ENCODE data around the gene MAVS. TPM values are rescaled to one million over a fixed set of nuclear protein-coding genes. Genes with fewer than 3 reads are reported as not detected.
"Not testable (repeated sequence)": the region's sequence is repeated elsewhere in the genome, so short reads cannot be mapped to it uniquely, and the experiment has no call there.

The MAVS gene
- total RNA-seq, 1 experiment from 2014 or later: 38.7 TPM

GRCh38 chr20:3836132-3836531 is 10.5 kb upstream of the MAVS start:
- H3K4me3 ChIP-seq (ENCODE audit: low read length): no peak overlapping the region
- no peak overlapping the region for H3K4me2 ChIP-seq (ENCODE audit: low read length)
- DNase-seq (no peak), ATAC-seq (no peak)
- no peak overlapping the region for H3K9ac ChIP-seq (ENCODE audit: low read length)
- H3K79me2 ChIP-seq (ENCODE audit: low read length): no peaks in the 10 kb centered on the region
- intact Hi-C loops (cut with micrococcal nuclease): no loop called here
- H3K4me1 ChIP-seq (ENCODE audit: insufficient read depth, low read length): peaks cover 10% of the 10 kb centered on the region
- TF ChIP-seq EZH2phosphoT487 (IDR thresholded peaks at IDR 0.05; ENCODE audit: borderline replicate concordance, low read length) (no peak), EZH2 (IDR thresholded peaks at IDR 0.05; ENCODE audit: low read length, unreplicated experiment) (no peak), CTCF (conservative IDR thresholded peaks at IDR 0.05; ENCODE audit: low read depth, low read length) (no peak)
- no peaks in the 10 kb centered on the region for H3K9me3 ChIP-seq (ENCODE audit: low read length)
- CTCF ChIA-PET: no interaction called here
- no peaks in the 10 kb centered on the region for H3K36me3 ChIP-seq (ENCODE audit: low read depth, low read length)
- H3K9me2 ChIP-seq (replicated peaks; ENCODE audit: low read length): no peaks in the 10 kb centered on the region
- no TSS peak for BruUV-seq (replicated peaks)
- no peaks in the 10 kb centered on the region for H4K20me1 ChIP-seq (ENCODE audit: low read length)
- H3K27ac ChIP-seq (ENCODE audit: low read length): no peak overlapping the region
- H3K27me3 ChIP-seq (ENCODE audit: low read length): no peaks in the 10 kb centered on the region
- H3F3A ChIP-seq (ENCODE audit: low read length, unreplicated experiment): no peaks in the 10 kb centered on the region
- POLR2A ChIA-PET (ENCODE audit: unreplicated experiment): interaction anchor here (0.7 kb wide), 1 partner anchor 113 kb away, joined by 3 read pairs; no protein-coding TSS in a partner anchor
- no peak overlapping the region for H2AFZ ChIP-seq (ENCODE audit: low read length)

DNA sequence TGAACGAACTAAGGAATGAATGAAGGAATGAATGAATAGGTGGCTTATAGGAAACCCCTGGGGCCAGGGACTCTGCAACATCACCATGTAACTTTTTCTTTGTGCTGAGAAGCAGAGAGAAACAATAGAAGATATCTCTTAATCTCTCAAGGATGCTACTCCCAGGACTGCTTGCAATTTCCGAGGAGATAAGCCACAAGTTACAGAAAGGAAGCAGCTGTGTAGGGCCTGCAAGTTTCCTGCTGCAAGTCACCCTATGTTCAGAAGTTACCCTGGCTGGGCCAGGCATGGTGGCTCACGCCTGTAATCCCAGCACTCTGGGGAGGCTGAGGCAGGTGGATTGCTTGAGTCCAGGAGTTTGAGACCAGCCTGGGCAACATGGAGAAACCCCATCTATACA is 7.3 kb upstream of the MAVS start:
- no peaks in the 10 kb centered on the region for H3F3A ChIP-seq (ENCODE audit: low read length, unreplicated experiment)
- TF ChIP-seq CTCF (conservative IDR thresholded peaks at IDR 0.05; ENCODE audit: low read depth, low read length): no peak
- no peak for TF ChIP-seq EZH2 (IDR thresholded peaks at IDR 0.05; ENCODE audit: low read length, unreplicated experiment)
- no peak for TF ChIP-seq EZH2phosphoT487 (IDR thresholded peaks at IDR 0.05; ENCODE audit: borderline replicate concordance, low read length)
- no peaks in the 10 kb centered on the region for H3K9me3 ChIP-seq (ENCODE audit: low read length)
- ATAC-seq (no peak), DNase-seq (no peak)
- H2AFZ ChIP-seq (ENCODE audit: low read length): no peak overlapping the region
- no peaks in the 10 kb centered on the region for H3K27me3 ChIP-seq (ENCODE audit: low read length)
- H3K4me3 ChIP-seq (ENCODE audit: low read length): no peak overlapping the region
- no peaks in the 10 kb centered on the region for H3K9me2 ChIP-seq (replicated peaks; ENCODE audit: low read length)
- POLR2A ChIA-PET (ENCODE audit: unreplicated experiment): no interaction called here
- H3K79me2 ChIP-seq (ENCODE audit: low read length): no peaks in the 10 kb centered on the region
- BruUV-seq (replicated peaks): no TSS peak
- CTCF ChIA-PET: no interaction called here
- H4K20me1 ChIP-seq (ENCODE audit: low read length): no peaks in the 10 kb centered on the region
- H3K36me3 ChIP-seq (ENCODE audit: low read depth, low read length): no peaks in the 10 kb centered on the region
- no peak overlapping the region for H3K4me2 ChIP-seq (ENCODE audit: low read length)
- intact Hi-C loops (cut with micrococcal nuclease): no loop called here
- no peak overlapping the region for H3K9ac ChIP-seq (ENCODE audit: low read length)
- H3K27ac ChIP-seq (ENCODE audit: low read length): no peak overlapping the region
- peaks cover 33% of the 10 kb centered on the region for H3K4me1 ChIP-seq (ENCODE audit: insufficient read depth, low read length)

- POLR2A ChIA-PET (ENCODE audit: unreplicated experiment); CTCF ChIA-PET: not testable (repeated sequence)
These were observed 6.4 kb upstream of the MAVS start for GRCh38 chr20:3840201-3840600.

More at GRCh38 chr20:3840201-3840600, 6.4 kb upstream of the MAVS start:
- H3K4me3 ChIP-seq (ENCODE audit: low read length); H3K79me2 ChIP-seq (ENCODE audit: low read length); BruUV-seq (replicated peaks); H3F3A ChIP-seq (ENCODE audit: low read length, unreplicated experiment); H2AFZ ChIP-seq (ENCODE audit: low read length); H3K9me3 ChIP-seq (ENCODE audit: low read length); H3K36me3 ChIP-seq (ENCODE audit: low read depth, low read length); intact Hi-C loops (cut with micrococcal nuclease); H3K27me3 ChIP-seq (ENCODE audit: low read length); H3K9me2 ChIP-seq (replicated peaks; ENCODE audit: low read length); H4K20me1 ChIP-seq (ENCODE audit: low read length): not testable (repeated sequence)
- peak overlapping the region; percentile 81 for H3K27ac ChIP-seq (ENCODE audit: low read length)
- ATAC-seq (peak; percentile 79), DNase-seq (peak; percentile 93)
- peak overlapping the region; percentile 18; the same call in 1 of the 2 replicates for H3K9ac ChIP-seq (ENCODE audit: low read length)
- 0 out of 2 replicates have a peak overlapping the region, but pooled peaks have one; percentile 18 for H3K4me2 ChIP-seq (ENCODE audit: low read length)
- peaks cover 38% of the 10 kb centered on the region for H3K4me1 ChIP-seq (ENCODE audit: insufficient read depth, low read length)
